T-helper 2 cell treated with Interferon-gamma antibody and Interleukin-4, amounts not matched to agents 5 μg/mL and 100 μg/mL, for 36 hours (primary cell): Measurements from ENCODE around the gene GRIK2.
"Not testable (repeated sequence)": the region's sequence is repeated elsewhere in the genome, so short reads cannot be mapped to it uniquely, and the experiment has no call there.

Experiments used
- DNase-seq: peaks from one replicate; pipeline ENCODE4 v3.0.0; 2021; ENCODE audit warnings: low spot score
- H3K27ac Mint-ChIP-seq: one replicate; pipeline ENCODE4 v1.8.0; 2021; ENCODE audit warnings: mild to moderate bottlenecking, mixed read lengths
- H3K27me3 Mint-ChIP-seq: one replicate; pipeline ENCODE4 v1.8.0; 2021; ENCODE audit warnings: low read depth, mixed read lengths
- H3K36me3 Mint-ChIP-seq: one replicate; pipeline ENCODE4 v1.8.0; 2021; ENCODE audit warnings: low read depth, mixed read lengths
- H3K4me1 Mint-ChIP-seq: one replicate; pipeline ENCODE4 v1.8.0; 2021; ENCODE audit warnings: low read depth, mixed read lengths
- H3K4me3 Mint-ChIP-seq: one replicate; pipeline ENCODE4 v1.8.0; 2022; ENCODE audit warnings: mild to moderate bottlenecking, moderate library complexity, mixed read lengths
- H3K9me3 Mint-ChIP-seq: one replicate; pipeline ENCODE4 v1.8.0; 2021; ENCODE audit warnings: mixed read lengths

Gene GRIK2

GRCh38 chr6:101393251-101393828, at the start of gene GRIK2:
Gene GRIK2, plus strand, starts transcription at chr6:101393708.
- H3K4me3 Mint-ChIP-seq = no peak within 1 kb of the TSS
- H3K36me3 Mint-ChIP-seq = no peaks in the 10 kb centered on the region
- no peaks in the 10 kb centered on the region for H3K9me3 Mint-ChIP-seq
- no peaks in the 10 kb centered on the region for H3K4me1 Mint-ChIP-seq
- no peak within 1 kb of the TSS for H3K27ac Mint-ChIP-seq
- peak; percentile 10 for DNase-seq
- H3K27me3 Mint-ChIP-seq = peaks cover 42% of the 10 kb centered on the region

DNA sequence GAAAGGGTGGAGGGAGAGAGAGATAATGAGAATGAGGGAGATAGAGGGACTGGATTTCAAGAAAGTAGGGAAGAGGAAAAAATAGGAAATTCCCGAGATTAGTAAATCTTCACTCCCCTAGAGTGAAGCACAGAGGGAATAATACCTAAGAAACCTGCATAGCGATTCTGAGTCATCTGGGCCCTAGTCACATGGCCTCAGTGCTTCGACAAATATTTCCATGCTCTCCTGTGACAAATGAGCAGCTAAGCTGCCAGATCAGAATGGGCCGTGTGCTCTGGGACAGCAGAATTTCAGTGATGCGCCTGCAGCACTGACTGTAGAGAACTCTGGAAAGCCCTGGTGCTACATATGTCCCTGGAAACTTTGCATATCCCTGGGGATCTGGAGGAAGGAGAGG, 48.6 kb upstream of the GRIK2 start:
- H3K9me3 Mint-ChIP-seq = no peaks in the 10 kb centered on the region
- no peak for DNase-seq
- no peaks in the 10 kb centered on the region for H3K36me3 Mint-ChIP-seq
- no peak overlapping the region for H3K4me3 Mint-ChIP-seq
- H3K27me3 Mint-ChIP-seq = no peaks in the 10 kb centered on the region
- no peaks in the 10 kb centered on the region for H3K4me1 Mint-ChIP-seq
- no peak overlapping the region for H3K27ac Mint-ChIP-seq

- Mint-ChIP-seq H3K36me3 (no peaks in the 10 kb centered on the region), H3K4me1 (no peaks in the 10 kb centered on the region), H3K27me3 (no peaks in the 10 kb centered on the region), H3K9me3 (no peaks in the 10 kb centered on the region), H3K27ac (no peak overlapping the region), H3K4me3 (no peak overlapping the region)
- no peak for DNase-seq
These were observed 44.7 kb upstream of the GRIK2 start for GRCh38 chr6:101348816-101349215.

GRCh38 chr6:101350631-101351030, 42.9 kb upstream of the GRIK2 start:
- H3K4me1 Mint-ChIP-seq = not testable (repeated sequence)

DNA sequence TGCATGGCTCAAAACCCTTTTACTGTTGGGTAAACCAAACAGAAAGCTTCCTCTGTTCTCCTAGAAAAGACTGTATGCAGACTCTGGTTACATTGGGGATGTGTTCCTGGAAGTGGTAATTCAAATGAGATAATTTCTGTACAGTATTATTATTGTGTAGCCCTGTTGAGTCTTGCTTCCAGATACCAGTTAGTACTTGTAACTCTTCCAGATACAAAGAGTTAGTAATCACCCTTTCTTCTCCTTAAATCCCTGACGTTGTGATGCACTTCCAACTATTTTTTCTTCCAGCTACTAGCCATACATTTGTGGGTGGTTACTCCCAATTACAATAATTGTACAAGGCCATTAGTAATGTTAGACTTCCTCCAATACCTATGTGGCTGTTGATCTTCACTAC, 42.3 kb upstream of the GRIK2 start:
- Mint-ChIP-seq H3K4me1 (no peaks in the 10 kb centered on the region), H3K27ac (no peak overlapping the region), H3K4me3 (no peak overlapping the region), H3K27me3 (no peaks in the 10 kb centered on the region), H3K36me3 (no peaks in the 10 kb centered on the region), H3K9me3 (no peaks in the 10 kb centered on the region)
- DNase-seq = no peak

More at GRCh38 chr6:101350631-101351030, 42.9 kb upstream of the GRIK2 start:
- H3K27me3 Mint-ChIP-seq, H3K4me3 Mint-ChIP-seq, DNase-seq, H3K9me3 Mint-ChIP-seq, H3K36me3 Mint-ChIP-seq, H3K27ac Mint-ChIP-seq: not testable (repeated sequence)

DNA sequence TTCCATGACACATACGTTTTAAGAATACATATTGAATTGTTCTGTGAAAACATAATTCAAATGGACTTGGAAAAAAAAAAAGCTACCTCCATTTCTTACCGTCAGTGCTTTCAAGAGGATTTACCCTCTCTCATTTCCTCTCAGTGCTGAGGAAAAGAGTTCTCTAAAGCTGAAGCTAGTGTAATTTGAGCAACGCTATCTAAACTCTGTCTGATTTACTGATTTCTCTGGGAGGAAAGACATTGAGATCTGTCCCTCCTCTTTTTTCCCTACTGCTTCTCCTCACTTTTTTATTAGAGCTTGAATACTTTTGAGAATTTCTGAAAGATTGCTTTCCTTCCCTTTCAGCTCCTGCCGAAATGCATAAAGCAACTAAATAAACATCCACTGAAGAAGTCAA, 41.2 kb upstream of the GRIK2 start:
- Mint-ChIP-seq H3K36me3 (no peaks in the 10 kb centered on the region), H3K27me3 (no peaks in the 10 kb centered on the region), H3K27ac (no peak overlapping the region), H3K4me3 (no peak overlapping the region), H3K4me1 (no peaks in the 10 kb centered on the region), H3K9me3 (no peaks in the 10 kb centered on the region)
- DNase-seq = no peak

DNA sequence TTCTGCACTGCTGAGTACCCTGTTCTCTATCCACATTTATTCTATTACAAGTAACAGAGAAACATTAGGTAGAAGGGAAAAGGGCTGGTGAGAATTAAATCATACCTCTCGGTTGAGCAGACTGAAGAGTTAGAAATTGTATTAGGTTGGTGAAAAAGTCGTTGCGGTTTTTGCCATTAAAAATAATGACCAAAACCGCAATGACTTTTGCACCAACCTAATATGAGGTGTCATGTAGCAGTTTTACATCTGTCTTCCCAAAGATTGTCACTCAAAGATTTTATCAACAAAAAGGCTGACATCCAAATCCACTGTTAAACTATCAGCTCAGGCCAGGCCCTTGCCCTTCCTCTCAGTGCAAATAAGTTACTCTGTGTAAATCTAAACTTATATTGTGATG, 28.3 kb upstream of the GRIK2 start:
- DNase-seq = no peak
- H3K9me3 Mint-ChIP-seq = no peaks in the 10 kb centered on the region
- H3K4me1 Mint-ChIP-seq = no peaks in the 10 kb centered on the region
- no peaks in the 10 kb centered on the region for H3K36me3 Mint-ChIP-seq
- H3K27ac Mint-ChIP-seq = no peak overlapping the region
- H3K4me3 Mint-ChIP-seq = no peak overlapping the region
- H3K27me3 Mint-ChIP-seq = no peaks in the 10 kb centered on the region

DNA sequence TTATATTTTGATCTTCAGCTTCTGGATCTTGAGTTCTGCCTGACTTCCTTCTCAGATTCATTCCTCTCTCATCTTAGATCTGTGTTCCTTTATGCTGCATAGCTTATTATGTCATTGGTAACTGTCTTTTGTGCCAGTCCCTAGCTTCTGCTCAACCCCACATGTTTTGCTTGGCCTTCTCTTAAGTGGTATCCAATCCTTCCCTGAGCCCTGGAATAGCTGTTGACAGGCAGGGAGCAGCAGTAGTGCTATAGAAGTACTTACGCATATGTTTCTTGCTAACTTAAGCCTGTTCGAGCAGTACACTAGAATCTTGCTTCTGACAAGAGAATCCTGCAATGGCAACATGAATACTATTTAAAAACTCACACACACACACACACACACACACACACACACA, 13.6 kb upstream of the GRIK2 start:
- Mint-ChIP-seq H3K4me1 (no peaks in the 10 kb centered on the region), H3K27ac (no peak overlapping the region), H3K36me3 (no peaks in the 10 kb centered on the region), H3K9me3 (no peaks in the 10 kb centered on the region), H3K27me3 (no peaks in the 10 kb centered on the region), H3K4me3 (no peak overlapping the region)
- DNase-seq = no peak

DNA sequence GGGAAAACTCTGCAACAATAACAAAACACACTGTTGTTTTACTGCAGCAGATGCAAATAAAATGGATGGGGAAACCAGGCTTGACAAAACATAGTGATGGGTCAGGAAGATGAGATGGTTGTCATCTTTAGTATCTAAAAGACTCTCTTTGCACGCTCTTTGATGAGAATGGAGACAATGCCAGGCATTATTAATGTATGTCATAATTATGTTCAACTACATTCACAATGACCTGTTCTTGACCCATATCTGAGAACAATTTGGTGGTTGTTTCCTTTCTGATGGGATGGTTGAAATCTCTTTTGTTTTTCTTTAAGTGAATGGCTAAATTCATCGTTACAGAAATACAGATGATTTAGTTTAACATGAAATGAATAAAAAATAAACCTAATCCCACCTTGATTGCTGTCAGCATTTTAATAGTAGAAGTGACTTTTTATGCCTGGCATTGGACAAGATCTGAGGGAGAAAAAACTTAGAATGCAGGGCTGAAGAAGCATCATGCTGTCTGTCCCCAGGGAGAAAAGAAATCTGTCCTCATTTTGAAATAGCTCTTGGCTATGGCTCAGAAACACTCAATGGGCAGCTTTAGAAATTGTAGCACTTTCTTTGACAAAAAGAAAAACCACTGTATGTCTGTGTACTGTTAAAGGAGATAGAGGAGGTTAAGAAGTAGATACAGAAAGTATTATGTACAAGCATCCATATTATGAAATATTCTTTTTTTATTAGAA, 12.4 kb upstream of the GRIK2 start:
- H3K27ac Mint-ChIP-seq = no peak overlapping the region
- no peaks in the 10 kb centered on the region for H3K4me1 Mint-ChIP-seq
- H3K36me3 Mint-ChIP-seq = no peaks in the 10 kb centered on the region
- H3K27me3 Mint-ChIP-seq = no peaks in the 10 kb centered on the region
- no peak overlapping the region for H3K4me3 Mint-ChIP-seq
- DNase-seq = no peak
- H3K9me3 Mint-ChIP-seq = no peaks in the 10 kb centered on the region

DNA sequence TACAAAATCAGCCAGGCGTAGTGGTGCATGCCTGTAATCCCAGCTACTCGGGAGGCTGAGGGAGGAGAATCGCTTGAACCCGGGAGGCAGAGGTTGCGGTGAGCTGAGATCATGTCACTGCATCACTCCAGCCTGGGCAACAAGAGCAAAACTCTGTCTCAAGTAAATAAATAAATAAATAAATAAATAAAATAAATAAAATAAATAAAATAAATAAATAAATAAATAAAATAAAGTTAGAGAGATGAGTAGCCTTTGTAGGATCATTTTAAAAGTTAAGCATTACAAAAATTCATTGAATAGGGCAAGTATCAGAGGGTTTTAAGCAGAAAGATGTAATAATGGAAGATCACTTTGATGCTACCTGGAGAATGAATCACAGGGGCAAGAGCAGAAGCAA, 9.8 kb upstream of the GRIK2 start:
- H3K9me3 Mint-ChIP-seq, H3K4me3 Mint-ChIP-seq, H3K27me3 Mint-ChIP-seq, DNase-seq, H3K27ac Mint-ChIP-seq, H3K36me3 Mint-ChIP-seq, H3K4me1 Mint-ChIP-seq: not testable (repeated sequence)

DNA sequence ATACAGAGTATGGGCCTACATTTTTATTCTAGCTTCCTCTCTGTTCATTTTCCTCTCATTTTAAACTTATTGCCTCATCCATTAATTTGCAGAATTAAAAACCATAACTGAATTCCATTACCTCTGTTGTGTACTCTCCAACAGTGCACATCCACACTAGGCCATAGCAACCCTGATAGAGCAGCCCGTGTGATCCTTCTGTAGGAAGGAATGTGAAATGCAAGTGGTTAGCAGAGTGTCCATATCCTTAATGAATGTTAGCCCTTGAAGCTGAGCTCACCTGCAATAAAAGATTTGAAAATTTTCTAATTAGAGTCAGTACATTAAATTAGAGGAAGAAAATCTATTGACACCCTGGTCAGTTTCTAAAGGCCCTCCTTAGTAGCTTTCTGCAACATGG, 6.5 kb upstream of the GRIK2 start:
- H3K4me1 Mint-ChIP-seq = no peaks in the 10 kb centered on the region
- no peak overlapping the region for H3K4me3 Mint-ChIP-seq
- H3K27ac Mint-ChIP-seq = no peak overlapping the region
- DNase-seq = no peak
- no peaks in the 10 kb centered on the region for H3K36me3 Mint-ChIP-seq
- H3K9me3 Mint-ChIP-seq = no peaks in the 10 kb centered on the region
- peaks cover 13% of the 10 kb centered on the region for H3K27me3 Mint-ChIP-seq

DNA sequence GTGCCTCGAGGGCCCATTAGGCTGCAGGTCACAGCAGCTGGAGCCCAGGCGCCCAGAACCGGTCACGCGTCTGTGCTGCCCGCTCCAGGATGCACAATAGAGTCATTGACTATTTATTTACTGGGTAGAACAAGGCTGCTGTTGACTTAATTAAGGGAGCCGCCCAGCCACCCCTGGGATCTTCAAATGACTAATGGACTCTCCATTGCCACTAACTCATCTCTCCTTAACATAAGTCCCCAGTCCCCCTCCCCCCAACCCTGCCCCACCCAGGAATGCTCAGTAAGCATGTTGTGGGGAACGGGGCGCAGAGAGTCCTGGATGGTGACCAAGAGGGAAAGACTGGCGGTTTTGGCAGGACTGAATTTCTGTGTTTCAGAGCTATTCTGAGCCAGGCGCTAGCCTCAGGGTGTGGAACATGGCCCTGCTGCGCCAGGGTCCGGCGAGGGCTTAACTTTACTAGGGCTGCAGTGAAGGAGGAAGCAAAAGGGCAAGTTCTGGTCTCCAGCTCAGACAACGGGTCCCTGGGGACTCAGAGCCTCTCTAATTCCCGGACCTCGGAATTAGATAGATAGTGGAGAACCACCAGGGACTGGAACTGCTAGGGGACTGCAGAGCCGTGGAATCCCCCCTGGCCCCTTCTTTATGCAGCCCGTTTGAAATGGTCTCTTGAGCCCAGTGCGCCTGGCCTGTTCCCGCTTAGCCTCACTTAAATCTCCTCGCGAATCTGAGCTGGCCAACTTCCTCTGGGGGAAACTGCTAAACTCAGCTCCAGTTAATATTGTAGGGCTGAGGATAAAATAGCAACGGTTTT, 1.5 kb upstream of the GRIK2 start:
- Mint-ChIP-seq H3K27me3 (peaks cover 40% of the 10 kb centered on the region), H3K9me3 (no peaks in the 10 kb centered on the region), H3K4me3 (no peak overlapping the region), H3K4me1 (no peaks in the 10 kb centered on the region), H3K27ac (no peak overlapping the region), H3K36me3 (no peaks in the 10 kb centered on the region)
- DNase-seq = no peak

DNA sequence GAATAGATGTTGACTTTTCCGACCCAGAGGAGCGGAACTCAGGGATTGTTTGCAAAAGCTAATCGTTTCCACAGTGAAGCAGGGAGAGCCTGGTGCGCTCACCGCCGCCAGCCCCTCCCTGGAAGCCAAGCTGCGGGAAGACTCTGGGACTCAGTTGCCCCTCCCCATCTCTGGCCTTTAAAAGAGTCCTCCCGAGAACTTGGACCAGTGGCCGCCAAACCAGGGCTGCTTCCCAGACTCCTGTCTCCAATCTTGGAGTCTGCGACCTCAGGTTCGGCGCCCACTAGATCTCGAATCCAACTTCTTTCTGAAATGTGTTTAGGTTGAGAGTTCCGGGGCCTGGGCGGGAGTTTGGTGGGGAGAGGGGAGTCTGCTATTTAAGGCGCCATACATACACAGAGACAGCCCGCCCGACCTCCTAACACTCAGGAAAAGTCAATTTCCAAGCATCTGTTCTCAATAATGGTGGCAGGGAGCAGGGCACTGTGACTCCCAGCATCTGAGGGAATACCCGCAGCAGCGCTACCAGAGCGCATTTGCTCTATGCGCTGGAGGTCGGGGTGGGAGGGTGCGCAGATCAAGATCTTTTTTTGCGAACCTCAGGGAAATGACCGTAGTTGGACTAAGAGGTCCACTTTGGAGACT, 800 bp upstream of the GRIK2 start:
- no peak for DNase-seq
- H3K27me3 Mint-ChIP-seq = peaks cover 40% of the 10 kb centered on the region
- H3K4me1 Mint-ChIP-seq = no peaks in the 10 kb centered on the region
- H3K36me3 Mint-ChIP-seq = no peaks in the 10 kb centered on the region
- H3K27ac Mint-ChIP-seq = no peak overlapping the region
- no peaks in the 10 kb centered on the region for H3K9me3 Mint-ChIP-seq
- H3K4me3 Mint-ChIP-seq = no peak overlapping the region

DNA sequence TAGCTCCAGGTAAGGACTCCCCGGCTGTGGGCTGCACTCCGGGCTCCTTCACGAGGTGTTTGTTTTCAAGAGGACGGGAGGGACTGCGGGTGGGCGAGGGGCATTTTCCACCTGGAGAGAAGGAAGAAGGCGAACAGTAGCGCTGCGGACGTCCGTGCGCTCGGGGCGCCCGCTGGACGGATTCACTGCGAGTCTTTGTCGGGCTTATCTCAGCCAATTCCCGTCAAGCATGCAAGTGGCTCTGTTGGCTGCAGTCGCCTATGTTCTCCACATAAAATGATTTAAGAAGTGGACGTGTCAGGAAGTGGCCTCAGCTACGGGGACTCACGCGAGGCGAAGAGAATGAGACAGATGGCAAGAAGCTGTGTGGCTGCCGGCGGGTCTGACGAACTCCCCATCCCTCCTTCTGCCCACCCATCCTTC, 332 bp downstream of the GRIK2 start:
- H3K27me3 Mint-ChIP-seq = peaks cover 47% of the 10 kb centered on the region
- H3K4me3 Mint-ChIP-seq = no peak overlapping the region
- no peaks in the 10 kb centered on the region for H3K9me3 Mint-ChIP-seq
- H3K4me1 Mint-ChIP-seq = no peaks in the 10 kb centered on the region
- H3K27ac Mint-ChIP-seq = no peak overlapping the region
- no peaks in the 10 kb centered on the region for H3K36me3 Mint-ChIP-seq
- DNase-seq = no peak
